ENCODE results near the gene SURF1. TPM values are rescaled to one million over a fixed set of nuclear protein-coding genes. Genes with fewer than 3 reads are reported as not detected.
A peak's percentile ranks its signal among the peaks of the same experiment; 100 is the strongest.

The SURF1 gene
- total and polyA plus RNA-seq, 10 of the 15 experiments (the other 5 are each of a cell fraction or from before 2014, with no cell fraction given) = 17.9 to 46.4 (median 29.6) TPM

GRCh38 chr9:133347985-133348717 lies 8.1 kb downstream of the SURF1 start, which contains the start of the genes MED22 and RPL7A (continued):
- TF ChIP-seq TCF12 (IDR thresholded peaks at IDR 0.05; ENCODE audit: low read depth, low read length) (peak; percentile 83; the same call in 1 of the 2 replicates), KDM1A (IDR thresholded peaks at IDR 0.05; ENCODE audit: borderline replicate concordance) (no peak), USF1 (IDR thresholded peaks at IDR 0.05; ENCODE audit: borderline replicate concordance, extremely low read length, insufficient read depth, low read depth, low read length) (no peak), SIX5 (IDR thresholded peaks at IDR 0.05; ENCODE audit: low read depth, low read length, severe bottlenecking) (peak; percentile 20), SREBF2 (IDR thresholded peaks at IDR 0.05; ENCODE audit: low read length) (no peak), KLF5 (IDR thresholded peaks at IDR 0.05; ENCODE audit: partially characterized antibody) (peak; percentile 93), ATF2 (IDR thresholded peaks at IDR 0.05; ENCODE audit: low read length) (no peak; the same call in 1 of the 2 replicates), BRCA1 (IDR thresholded peaks at IDR 0.05; ENCODE audit: low read depth, low read length) (peak; percentile 92), ZNF24 (IDR thresholded peaks at IDR 0.05) (no peak), MTA3 (IDR thresholded peaks at IDR 0.05; ENCODE audit: borderline replicate concordance, low read length) (peak; percentile 67; the same call in 1 of the 2 replicates), E4F1 (IDR thresholded peaks at IDR 0.05; ENCODE audit: borderline replicate concordance, partially characterized antibody) (peak; percentile 31), RELA (IDR thresholded peaks at IDR 0.05; ENCODE audit: borderline replicate concordance, partially characterized antibody) (peak; percentile 57), SRF (IDR thresholded peaks at IDR 0.05; ENCODE audit: low read depth in 2 of 2, low read length in 2 of 2) (no peak), ZNF384 (IDR thresholded peaks at IDR 0.05; ENCODE audit: borderline replicate concordance, low read depth, low read length) (no peak), WRNIP1 (IDR thresholded peaks at IDR 0.05; ENCODE audit: borderline replicate concordance, low read depth, low read length) (no peak), TCF3 (IDR thresholded peaks at IDR 0.05; ENCODE audit: borderline replicate concordance, insufficient read depth, low read depth, low read length) (no peak), LARP7 (IDR thresholded peaks at IDR 0.05) (peak; percentile 72), ATF7 (IDR thresholded peaks at IDR 0.05; ENCODE audit: low read depth) (peak; percentile 31; the same call in 1 of the 2 replicates), EP300 (IDR thresholded peaks at IDR 0.05; ENCODE audit: borderline replicate concordance in 1 of 2, control insufficient read depth in 1 of 2, low read depth in 2 of 2, low read length in 2 of 2) (no peak), NR2C2 (IDR thresholded peaks at IDR 0.05; ENCODE audit: borderline replicate concordance, control insufficient read depth, insufficient read length, low read depth) (no peak)
- TF ChIP-seq, protein P1, sequence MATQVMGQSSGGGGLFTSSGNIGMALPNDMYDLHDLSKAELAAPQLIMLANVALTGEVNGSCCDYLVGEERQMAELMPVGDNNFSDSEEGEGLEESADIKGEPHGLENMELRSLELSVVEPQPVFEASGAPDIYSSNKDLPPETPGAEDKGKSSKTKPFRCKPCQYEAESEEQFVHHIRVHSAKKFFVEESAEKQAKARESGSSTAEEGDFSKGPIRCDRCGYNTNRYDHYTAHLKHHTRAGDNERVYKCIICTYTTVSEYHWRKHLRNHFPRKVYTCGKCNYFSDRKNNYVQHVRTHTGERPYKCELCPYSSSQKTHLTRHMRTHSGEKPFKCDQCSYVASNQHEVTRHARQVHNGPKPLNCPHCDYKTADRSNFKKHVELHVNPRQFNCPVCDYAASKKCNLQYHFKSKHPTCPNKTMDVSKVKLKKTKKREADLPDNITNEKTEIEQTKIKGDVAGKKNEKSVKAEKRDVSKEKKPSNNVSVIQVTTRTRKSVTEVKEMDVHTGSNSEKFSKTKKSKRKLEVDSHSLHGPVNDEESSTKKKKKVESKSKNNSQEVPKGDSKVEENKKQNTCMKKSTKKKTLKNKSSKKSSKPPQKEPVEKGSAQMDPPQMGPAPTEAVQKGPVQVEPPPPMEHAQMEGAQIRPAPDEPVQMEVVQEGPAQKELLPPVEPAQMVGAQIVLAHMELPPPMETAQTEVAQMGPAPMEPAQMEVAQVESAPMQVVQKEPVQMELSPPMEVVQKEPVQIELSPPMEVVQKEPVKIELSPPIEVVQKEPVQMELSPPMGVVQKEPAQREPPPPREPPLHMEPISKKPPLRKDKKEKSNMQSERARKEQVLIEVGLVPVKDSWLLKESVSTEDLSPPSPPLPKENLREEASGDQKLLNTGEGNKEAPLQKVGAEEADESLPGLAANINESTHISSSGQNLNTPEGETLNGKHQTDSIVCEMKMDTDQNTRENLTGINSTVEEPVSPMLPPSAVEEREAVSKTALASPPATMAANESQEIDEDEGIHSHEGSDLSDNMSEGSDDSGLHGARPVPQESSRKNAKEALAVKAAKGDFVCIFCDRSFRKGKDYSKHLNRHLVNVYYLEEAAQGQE (IDR thresholded peaks at IDR 0.05; ENCODE audit: low read depth, low read length) = peak; percentile 56; the same call in 1 of the 2 replicates
